Upper lobe of left lung (tissue), 4 donors: ENCODE results near the gene BACE1-AS.

ENCODE experiments used
- EP300 ChIP-seq, 4 donors: sonication (generic); formaldehyde crosslinking; IDR thresholded peaks; one replicate each; pipeline ENCODE4 v1.5.1; 2017; ENCODE audit warnings: antibody characterized with exemption in 4 of 4, control low read depth in 2 of 4
- POLR2A ChIP-seq, 4 donors: fragments of 450-650 bp; IDR thresholded peaks; one replicate each; pipeline ENCODE4 v1.5.1; 2016 to 2017; ENCODE audit warnings: antibody characterized with exemption in 4 of 4, mild to moderate bottlenecking in 2 of 4
- POLR2AphosphoS5 ChIP-seq, 2 donors: sonication (generic); formaldehyde crosslinking; IDR thresholded peaks; one replicate each; pipeline ENCODE4 v1.5.1; 2017; ENCODE audit warnings: antibody characterized with exemption in 2 of 2
- TF ChIP-seq, protein P1 (sequence below), 6 experiments: fragments of 450-650 bp in 4 of 6; fragments of 200-600 bp in 2 of 6; sonication (generic) in 2 of 6; IDR thresholded peaks; one replicate each; pipeline ENCODE4 v1.5.1; 2016 to 2019; ENCODE audit warnings: antibody characterized with exemption in 6 of 6

DNA sequence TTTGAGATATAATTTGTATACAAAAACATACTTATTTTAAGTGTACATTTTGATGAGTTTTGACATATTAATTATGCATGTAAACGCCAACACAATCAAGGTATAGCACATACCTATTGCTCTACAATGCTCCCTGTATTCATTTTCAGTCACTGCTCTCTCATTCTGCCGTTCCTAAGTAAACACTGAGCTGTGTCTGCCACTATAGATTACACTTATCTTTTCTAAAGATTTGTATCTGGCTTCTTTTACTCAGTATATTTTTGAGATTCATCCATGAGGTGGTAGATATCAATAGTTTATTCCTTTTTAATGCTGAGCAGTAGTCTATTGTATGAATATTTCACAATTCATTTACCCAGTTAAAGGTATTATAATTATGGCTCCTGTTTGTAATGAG, 25.4 kb upstream of the BACE1-AS start:
- TF ChIP-seq POLR2AphosphoS5 (IDR thresholded peaks at IDR 0.05): no peak
- no peak for TF ChIP-seq POLR2A (IDR thresholded peaks at IDR 0.05)
- TF ChIP-seq, protein P1, sequence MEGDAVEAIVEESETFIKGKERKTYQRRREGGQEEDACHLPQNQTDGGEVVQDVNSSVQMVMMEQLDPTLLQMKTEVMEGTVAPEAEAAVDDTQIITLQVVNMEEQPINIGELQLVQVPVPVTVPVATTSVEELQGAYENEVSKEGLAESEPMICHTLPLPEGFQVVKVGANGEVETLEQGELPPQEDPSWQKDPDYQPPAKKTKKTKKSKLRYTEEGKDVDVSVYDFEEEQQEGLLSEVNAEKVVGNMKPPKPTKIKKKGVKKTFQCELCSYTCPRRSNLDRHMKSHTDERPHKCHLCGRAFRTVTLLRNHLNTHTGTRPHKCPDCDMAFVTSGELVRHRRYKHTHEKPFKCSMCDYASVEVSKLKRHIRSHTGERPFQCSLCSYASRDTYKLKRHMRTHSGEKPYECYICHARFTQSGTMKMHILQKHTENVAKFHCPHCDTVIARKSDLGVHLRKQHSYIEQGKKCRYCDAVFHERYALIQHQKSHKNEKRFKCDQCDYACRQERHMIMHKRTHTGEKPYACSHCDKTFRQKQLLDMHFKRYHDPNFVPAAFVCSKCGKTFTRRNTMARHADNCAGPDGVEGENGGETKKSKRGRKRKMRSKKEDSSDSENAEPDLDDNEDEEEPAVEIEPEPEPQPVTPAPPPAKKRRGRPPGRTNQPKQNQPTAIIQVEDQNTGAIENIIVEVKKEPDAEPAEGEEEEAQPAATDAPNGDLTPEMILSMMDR (IDR thresholded peaks at IDR 0.05): no peak
- TF ChIP-seq EP300 (IDR thresholded peaks at IDR 0.05): no peak
